ENCODE measurements around the gene CASKIN1. TPM values are rescaled to one million over a fixed set of nuclear protein-coding genes. Genes with fewer than 3 reads are reported as not detected.
A peak's percentile ranks its signal among the peaks of the same experiment; 100 is the strongest.

CASKIN1 gene
- total and polyA plus RNA-seq, 2 experiments from 2014 or later, result 1.0 to 6.2 TPM

DNA sequence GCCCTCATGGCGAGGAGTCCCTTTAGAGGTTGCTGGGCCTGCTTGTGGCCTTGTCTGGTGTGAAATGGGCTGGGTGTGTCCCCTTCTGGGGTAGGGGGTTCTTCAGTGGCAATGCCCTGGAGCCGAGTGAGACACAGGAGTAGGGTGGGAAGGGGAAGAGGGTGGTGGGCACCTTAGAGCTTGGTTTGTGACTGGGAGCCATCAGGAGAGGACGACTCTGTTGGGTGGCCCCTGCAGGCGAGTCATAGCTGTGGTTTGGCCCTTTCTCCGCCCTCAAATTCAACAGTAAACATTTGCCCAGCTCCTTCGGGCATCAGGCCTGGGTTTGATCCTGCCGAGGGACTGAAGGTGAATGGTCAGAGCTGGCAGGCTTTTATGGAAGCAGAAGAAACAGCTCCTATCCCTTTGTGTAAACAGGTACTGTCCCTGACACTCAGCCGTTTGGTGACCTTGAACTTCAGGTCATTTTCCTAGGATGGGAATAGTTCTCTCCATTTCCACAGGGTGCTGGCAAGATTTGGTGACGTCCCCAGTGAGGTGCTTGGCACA lies 29.9 kb upstream of the CASKIN1 start:
- Histone ChIP-seq H3K4me3 (no peak overlapping the region), H3K36me3 (ENCODE audit: insufficient read depth) (no peaks in the 10 kb centered on the region), H3K27ac (ENCODE audit: low read depth) (no peak overlapping the region), H3F3A (replicated peaks; ENCODE audit: low read depth) (peaks cover 5% of the 10 kb centered on the region; the same call in 1 of the 2 replicates), H2AFZ (no peak overlapping the region), H3K27me3 (ENCODE audit: insufficient read depth) (no peaks in the 10 kb centered on the region), H3K9me2 (ENCODE audit: insufficient read depth) (no peaks in the 10 kb centered on the region), H4K20me1 (replicated peaks; ENCODE audit: insufficient read depth) (peaks cover 5% of the 10 kb centered on the region), H3K4me2 (no peak overlapping the region), H3K4me1 (ENCODE audit: insufficient read depth) (no peaks in the 10 kb centered on the region; the same call in 1 of the 2 replicates), H3K79me2 (replicated peaks; ENCODE audit: insufficient read depth) (peaks cover 44% of the 10 kb centered on the region)
- Mint-ChIP-seq H3K36me3 (ENCODE audit: low read depth) (peaks cover 6% of the 10 kb centered on the region; the same call in 2 of the 3 replicates), H3K27ac (no peak overlapping the region; the same call in 1 of the 2 replicates), H3K9me3 (no peaks in the 10 kb centered on the region), H3K27me3 (ENCODE audit: insufficient read depth, low read depth, poor library complexity) (peaks cover 14% of the 10 kb centered on the region), H3K4me1 (no peaks in the 10 kb centered on the region; the same call in 2 of the 3 replicates), H3K4me3 (peak overlapping the region; percentile 27; the same call in 1 of the 3 replicates)
- TF ChIP-seq EZH2 (IDR thresholded peaks at IDR 0.05; ENCODE audit: low read depth, unreplicated experiment), result no peak
- no peak for TF ChIP-seq STAT1 (IDR thresholded peaks at IDR 0.05; ENCODE audit: unreplicated experiment)
- no peak for TF ChIP-seq EZH2phosphoT487 (IDR thresholded peaks at IDR 0.05; ENCODE audit: unreplicated experiment)
- TF ChIP-seq, protein P1, sequence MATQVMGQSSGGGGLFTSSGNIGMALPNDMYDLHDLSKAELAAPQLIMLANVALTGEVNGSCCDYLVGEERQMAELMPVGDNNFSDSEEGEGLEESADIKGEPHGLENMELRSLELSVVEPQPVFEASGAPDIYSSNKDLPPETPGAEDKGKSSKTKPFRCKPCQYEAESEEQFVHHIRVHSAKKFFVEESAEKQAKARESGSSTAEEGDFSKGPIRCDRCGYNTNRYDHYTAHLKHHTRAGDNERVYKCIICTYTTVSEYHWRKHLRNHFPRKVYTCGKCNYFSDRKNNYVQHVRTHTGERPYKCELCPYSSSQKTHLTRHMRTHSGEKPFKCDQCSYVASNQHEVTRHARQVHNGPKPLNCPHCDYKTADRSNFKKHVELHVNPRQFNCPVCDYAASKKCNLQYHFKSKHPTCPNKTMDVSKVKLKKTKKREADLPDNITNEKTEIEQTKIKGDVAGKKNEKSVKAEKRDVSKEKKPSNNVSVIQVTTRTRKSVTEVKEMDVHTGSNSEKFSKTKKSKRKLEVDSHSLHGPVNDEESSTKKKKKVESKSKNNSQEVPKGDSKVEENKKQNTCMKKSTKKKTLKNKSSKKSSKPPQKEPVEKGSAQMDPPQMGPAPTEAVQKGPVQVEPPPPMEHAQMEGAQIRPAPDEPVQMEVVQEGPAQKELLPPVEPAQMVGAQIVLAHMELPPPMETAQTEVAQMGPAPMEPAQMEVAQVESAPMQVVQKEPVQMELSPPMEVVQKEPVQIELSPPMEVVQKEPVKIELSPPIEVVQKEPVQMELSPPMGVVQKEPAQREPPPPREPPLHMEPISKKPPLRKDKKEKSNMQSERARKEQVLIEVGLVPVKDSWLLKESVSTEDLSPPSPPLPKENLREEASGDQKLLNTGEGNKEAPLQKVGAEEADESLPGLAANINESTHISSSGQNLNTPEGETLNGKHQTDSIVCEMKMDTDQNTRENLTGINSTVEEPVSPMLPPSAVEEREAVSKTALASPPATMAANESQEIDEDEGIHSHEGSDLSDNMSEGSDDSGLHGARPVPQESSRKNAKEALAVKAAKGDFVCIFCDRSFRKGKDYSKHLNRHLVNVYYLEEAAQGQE (IDR thresholded peaks at IDR 0.05; ENCODE audit: unreplicated experiment), result no peak
- TF ChIP-seq ZNF331 (CRISPR knock-in tag; IDR thresholded peaks at IDR 0.05; ENCODE audit: low read depth), result no peak
- TF ChIP-seq, protein P2, sequence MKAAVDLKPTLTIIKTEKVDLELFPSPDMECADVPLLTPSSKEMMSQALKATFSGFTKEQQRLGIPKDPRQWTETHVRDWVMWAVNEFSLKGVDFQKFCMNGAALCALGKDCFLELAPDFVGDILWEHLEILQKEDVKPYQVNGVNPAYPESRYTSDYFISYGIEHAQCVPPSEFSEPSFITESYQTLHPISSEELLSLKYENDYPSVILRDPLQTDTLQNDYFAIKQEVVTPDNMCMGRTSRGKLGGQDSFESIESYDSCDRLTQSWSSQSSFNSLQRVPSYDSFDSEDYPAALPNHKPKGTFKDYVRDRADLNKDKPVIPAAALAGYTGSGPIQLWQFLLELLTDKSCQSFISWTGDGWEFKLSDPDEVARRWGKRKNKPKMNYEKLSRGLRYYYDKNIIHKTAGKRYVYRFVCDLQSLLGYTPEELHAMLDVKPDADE (IDR thresholded peaks at IDR 0.05), result no peak
- no peak for TF ChIP-seq CREB1 (CRISPR knock-in tag; IDR thresholded peaks at IDR 0.05; ENCODE audit: low read depth)
- TF ChIP-seq, protein P3, sequence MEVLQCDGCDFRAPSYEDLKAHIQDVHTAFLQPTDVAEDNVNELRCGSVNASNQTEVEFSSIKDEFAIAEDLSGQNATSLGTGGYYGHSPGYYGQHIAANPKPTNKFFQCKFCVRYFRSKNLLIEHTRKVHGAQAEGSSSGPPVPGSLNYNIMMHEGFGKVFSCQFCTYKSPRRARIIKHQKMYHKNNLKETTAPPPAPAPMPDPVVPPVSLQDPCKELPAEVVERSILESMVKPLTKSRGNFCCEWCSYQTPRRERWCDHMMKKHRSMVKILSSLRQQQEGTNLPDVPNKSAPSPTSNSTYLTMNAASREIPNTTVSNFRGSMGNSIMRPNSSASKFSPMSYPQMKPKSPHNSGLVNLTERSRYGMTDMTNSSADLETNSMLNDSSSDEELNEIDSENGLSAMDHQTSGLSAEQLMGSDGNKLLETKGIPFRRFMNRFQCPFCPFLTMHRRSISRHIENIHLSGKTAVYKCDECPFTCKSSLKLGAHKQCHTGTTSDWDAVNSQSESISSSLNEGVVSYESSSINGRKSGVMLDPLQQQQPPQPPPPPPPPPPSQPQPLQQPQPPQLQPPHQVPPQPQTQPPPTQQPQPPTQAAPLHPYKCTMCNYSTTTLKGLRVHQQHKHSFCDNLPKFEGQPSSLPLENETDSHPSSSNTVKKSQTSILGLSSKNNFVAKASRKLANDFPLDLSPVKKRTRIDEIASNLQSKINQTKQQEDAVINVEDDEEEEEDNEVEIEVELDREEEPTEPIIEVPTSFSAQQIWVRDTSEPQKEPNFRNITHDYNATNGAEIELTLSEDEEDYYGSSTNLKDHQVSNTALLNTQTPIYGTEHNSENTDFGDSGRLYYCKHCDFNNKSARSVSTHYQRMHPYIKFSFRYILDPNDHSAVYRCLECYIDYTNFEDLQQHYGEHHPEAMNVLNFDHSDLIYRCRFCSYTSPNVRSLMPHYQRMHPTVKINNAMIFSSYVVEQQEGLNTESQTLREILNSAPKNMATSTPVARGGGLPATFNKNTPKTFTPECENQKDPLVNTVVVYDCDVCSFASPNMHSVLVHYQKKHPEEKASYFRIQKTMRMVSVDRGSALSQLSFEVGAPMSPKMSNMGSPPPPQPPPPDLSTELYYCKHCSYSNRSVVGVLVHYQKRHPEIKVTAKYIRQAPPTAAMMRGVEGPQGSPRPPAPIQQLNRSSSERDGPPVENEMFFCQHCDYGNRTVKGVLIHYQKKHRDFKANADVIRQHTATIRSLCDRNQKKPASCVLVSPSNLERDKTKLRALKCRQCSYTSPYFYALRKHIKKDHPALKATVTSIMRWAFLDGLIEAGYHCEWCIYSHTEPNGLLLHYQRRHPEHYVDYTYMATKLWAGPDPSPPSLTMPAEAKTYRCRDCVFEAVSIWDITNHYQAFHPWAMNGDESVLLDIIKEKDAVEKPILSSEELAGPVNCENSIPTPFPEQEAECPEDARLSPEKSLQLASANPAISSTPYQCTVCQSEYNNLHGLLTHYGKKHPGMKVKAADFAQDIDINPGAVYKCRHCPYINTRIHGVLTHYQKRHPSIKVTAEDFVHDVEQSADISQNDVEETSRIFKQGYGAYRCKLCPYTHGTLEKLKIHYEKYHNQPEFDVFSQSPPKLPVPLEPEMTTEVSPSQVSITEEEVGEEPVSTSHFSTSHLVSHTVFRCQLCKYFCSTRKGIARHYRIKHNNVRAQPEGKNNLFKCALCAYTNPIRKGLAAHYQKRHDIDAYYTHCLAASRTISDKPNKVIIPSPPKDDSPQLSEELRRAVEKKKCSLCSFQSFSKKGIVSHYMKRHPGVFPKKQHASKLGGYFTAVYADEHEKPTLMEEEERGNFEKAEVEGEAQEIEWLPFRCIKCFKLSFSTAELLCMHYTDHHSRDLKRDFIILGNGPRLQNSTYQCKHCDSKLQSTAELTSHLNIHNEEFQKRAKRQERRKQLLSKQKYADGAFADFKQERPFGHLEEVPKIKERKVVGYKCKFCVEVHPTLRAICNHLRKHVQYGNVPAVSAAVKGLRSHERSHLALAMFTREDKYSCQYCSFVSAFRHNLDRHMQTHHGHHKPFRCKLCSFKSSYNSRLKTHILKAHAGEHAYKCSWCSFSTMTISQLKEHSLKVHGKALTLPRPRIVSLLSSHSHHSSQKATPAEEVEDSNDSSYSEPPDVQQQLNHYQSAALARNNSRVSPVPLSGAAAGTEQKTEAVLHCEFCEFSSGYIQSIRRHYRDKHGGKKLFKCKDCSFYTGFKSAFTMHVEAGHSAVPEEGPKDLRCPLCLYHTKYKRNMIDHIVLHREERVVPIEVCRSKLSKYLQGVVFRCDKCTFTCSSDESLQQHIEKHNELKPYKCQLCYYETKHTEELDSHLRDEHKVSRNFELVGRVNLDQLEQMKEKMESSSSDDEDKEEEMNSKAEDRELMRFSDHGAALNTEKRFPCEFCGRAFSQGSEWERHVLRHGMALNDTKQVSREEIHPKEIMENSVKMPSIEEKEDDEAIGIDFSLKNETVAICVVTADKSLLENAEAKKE (CRISPR knock-in tag; IDR thresholded peaks at IDR 0.05), result no peak
- no peak for TF ChIP-seq JUNB (IDR thresholded peaks at IDR 0.05; ENCODE audit: unreplicated experiment)
- no peak for TF ChIP-seq ZNF114 (CRISPR knock-in tag; IDR thresholded peaks at IDR 0.05)
- no peak for TF ChIP-seq POLR2AphosphoS5 (IDR thresholded peaks at IDR 0.05; ENCODE audit: low read depth)
- TF ChIP-seq, protein P4, sequence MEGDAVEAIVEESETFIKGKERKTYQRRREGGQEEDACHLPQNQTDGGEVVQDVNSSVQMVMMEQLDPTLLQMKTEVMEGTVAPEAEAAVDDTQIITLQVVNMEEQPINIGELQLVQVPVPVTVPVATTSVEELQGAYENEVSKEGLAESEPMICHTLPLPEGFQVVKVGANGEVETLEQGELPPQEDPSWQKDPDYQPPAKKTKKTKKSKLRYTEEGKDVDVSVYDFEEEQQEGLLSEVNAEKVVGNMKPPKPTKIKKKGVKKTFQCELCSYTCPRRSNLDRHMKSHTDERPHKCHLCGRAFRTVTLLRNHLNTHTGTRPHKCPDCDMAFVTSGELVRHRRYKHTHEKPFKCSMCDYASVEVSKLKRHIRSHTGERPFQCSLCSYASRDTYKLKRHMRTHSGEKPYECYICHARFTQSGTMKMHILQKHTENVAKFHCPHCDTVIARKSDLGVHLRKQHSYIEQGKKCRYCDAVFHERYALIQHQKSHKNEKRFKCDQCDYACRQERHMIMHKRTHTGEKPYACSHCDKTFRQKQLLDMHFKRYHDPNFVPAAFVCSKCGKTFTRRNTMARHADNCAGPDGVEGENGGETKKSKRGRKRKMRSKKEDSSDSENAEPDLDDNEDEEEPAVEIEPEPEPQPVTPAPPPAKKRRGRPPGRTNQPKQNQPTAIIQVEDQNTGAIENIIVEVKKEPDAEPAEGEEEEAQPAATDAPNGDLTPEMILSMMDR (conservative IDR thresholded peaks at IDR 0.05; ENCODE audit: low read depth in 2 of 2), result no peak
- TF ChIP-seq NANOG (IDR thresholded peaks at IDR 0.05; ENCODE audit: borderline replicate concordance), result no peak
- DNase-seq (ENCODE audit: low spot score), result no peak
- no peak for ATAC-seq

All from GM23338 (cell line).